ENCODE data around the gene ENOX2.

DNA sequence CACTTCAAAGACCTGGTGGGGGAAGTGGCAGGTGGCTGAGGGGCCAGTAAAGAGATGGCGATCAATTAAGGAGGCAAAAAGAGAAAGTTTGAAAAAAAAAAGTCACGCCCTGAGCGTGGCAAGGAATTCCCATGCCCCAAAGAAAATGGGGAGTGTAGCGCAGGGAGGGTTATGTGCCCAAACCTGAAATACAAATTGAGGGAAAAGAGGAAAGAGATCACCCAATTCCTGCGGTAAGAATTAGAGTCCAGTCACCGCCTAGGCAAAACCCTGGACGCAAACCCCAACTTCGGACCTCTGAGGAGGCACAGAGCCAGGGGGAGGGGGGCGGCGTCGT, 595 bp downstream of the ENOX2 start:
- no peak for TF ChIP-seq EP300 (IDR thresholded peaks at IDR 0.05)
- TF ChIP-seq, protein P1, sequence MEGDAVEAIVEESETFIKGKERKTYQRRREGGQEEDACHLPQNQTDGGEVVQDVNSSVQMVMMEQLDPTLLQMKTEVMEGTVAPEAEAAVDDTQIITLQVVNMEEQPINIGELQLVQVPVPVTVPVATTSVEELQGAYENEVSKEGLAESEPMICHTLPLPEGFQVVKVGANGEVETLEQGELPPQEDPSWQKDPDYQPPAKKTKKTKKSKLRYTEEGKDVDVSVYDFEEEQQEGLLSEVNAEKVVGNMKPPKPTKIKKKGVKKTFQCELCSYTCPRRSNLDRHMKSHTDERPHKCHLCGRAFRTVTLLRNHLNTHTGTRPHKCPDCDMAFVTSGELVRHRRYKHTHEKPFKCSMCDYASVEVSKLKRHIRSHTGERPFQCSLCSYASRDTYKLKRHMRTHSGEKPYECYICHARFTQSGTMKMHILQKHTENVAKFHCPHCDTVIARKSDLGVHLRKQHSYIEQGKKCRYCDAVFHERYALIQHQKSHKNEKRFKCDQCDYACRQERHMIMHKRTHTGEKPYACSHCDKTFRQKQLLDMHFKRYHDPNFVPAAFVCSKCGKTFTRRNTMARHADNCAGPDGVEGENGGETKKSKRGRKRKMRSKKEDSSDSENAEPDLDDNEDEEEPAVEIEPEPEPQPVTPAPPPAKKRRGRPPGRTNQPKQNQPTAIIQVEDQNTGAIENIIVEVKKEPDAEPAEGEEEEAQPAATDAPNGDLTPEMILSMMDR (IDR thresholded peaks at IDR 0.05) = no peak
- TF ChIP-seq POLR2A (IDR thresholded peaks at IDR 0.05) = no peak

All from tibial nerve (tissue), 4 donors.